Body of pancreas (tissue), 4 donors: ENCODE data around the gene CTNNA2. TPM values are rescaled to one million over a fixed set of nuclear protein-coding genes. Genes with fewer than 3 reads are reported as not detected.

ENCODE experiments used
- ATAC-seq: fragments of 150-250 bp; one replicate; pipeline ENCODE4 v1.9.1; 2016
- DNase-seq, 4 donors: peaks; one replicate each; pipeline ENCODE4 v3.0.0-alpha.2; 2019
- H3K27ac ChIP-seq, 4 donors: fragments of 200-600 bp; sonication (generic); 1 replicate in 3 of 4; 2 replicates in 1 of 4; pipeline versions ENCODE4 v1.5.1 to v1.6.1; 2016 to 2019; ENCODE audit warnings: mild to moderate bottlenecking in 1 of 4, mixed read lengths in 1 of 4, moderate library complexity in 1 of 4
- H3K27me3 ChIP-seq, 2 donors: fragments of 200-600 bp; sonication (generic); one replicate each; pipeline ENCODE4 v1.6.0; 2016; ENCODE audit warnings: mild to moderate bottlenecking in 1 of 2
- H3K36me3 ChIP-seq, 2 donors: fragments of 200-600 bp; sonication (generic); replicated peaks in 1 of 2; 2 replicates each; pipeline ENCODE4 v1.5.1; 2016; ENCODE audit warnings: low read depth in 2 of 2; ENCODE audit not compliant: insufficient read depth in 1 of 2
- H3K4me1 ChIP-seq: fragments of 200-600 bp; sonication (generic); one replicate; pipeline ENCODE4 v1.6.0; 2016
- H3K4me3 ChIP-seq, 2 donors: fragments of 200-600 bp; sonication (generic); 1 replicate in 1 of 2; 2 replicates in 1 of 2; pipeline ENCODE4 v1.5.1; 2016 to 2019
- H3K9me3 ChIP-seq, 3 donors: fragments of 200-600 bp; sonication (generic); 1 replicate in 2 of 3; 2 replicates in 1 of 3; pipeline ENCODE4 v1.5.1; 2016
- CTCF ChIP-seq, 7 experiments: fragments of 450-650 bp in 4 of 7; fragments of 200-600 bp in 3 of 7; sonication (generic) in 3 of 7; IDR thresholded peaks; one replicate each; pipeline ENCODE4 v1.5.1; 2016 to 2019; ENCODE audit warnings: antibody characterized with exemption in 7 of 7
- POLR2A ChIP-seq, 3 donors: fragments of 450-650 bp; IDR thresholded peaks; one replicate each; pipeline ENCODE4 v1.6.1; 2016; ENCODE audit warnings: antibody characterized with exemption in 3 of 3, mild to moderate bottlenecking in 2 of 3
- WGBS, 2 donors: methylation state at CpG; one replicate each; pipeline ENCODE4 v1.1.5; 2017; 5-methylcytosine and 5-hydroxymethylcytosine counted together
- intact Hi-C: fragments of 100-400 bp; cut with DNase I; formaldehyde crosslinking; loops from one replicate; pipeline ENCODE4 v1.15.1; 2023
- total RNA-seq, 2 donors: library from RNA; depleted of rRNA; stranded (reverse); fragments of >200 nt; gene quantifications; one replicate each; pipeline ENCODE4 v1.1.0, GENCODE V29; 2016

The CTNNA2 gene
- total RNA-seq, 2 donors from 2014 or later = 0.52 to 29.3 TPM

DNA sequence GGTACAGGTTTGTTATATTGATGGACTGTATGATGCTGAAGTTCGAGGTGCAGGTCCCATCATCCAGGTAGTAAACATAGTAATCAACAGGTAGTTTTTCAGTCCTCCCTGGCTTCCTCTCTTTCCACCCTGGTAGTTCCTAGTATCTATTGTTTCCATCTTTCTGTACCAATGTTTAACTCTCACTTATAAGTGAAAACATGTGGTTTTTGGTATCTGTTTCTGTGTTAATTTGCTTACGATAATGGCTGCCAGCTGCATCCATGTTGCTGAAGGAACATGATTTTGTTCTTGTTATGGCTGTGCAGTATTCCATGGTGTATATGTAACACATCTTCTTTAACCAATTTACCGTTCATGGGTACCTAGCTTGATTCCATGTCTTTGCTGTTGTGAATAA is 861.3 kb downstream of the CTNNA2 start:
- TF ChIP-seq CTCF (IDR thresholded peaks at IDR 0.05) (no peak), POLR2A (IDR thresholded peaks at IDR 0.05) (no peak)

DNA sequence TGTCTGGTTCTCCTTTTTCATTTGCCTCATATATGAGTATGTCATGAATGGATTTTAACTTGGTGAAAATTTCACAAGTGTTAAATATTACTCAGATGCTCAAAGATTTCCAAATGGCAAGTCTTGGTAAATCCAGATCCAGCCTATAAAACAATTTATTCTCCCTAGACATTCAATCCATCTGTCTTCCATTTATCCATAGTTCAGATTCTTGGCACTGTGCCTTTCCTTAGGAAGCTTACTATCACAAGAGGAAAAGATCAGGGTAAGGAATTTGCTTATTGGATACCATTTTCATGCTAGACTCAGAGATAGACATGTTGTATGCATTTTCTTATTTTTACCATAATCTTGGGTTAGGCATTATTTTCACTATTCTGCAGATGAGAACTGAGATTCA is 864.2 kb downstream of the CTNNA2 start:
- no peak for DNase-seq
- Histone ChIP-seq H3K9me3 (no peaks in the 10 kb centered on the region), H3K27me3 (no peaks in the 10 kb centered on the region), H3K4me1 (no peaks in the 10 kb centered on the region), H3K36me3 (no peaks in the 10 kb centered on the region), H3K27ac (no peak overlapping the region), H3K4me3 (no peak overlapping the region)
- ATAC-seq = no peak
- intact Hi-C loops = no loop called here
- no peak for TF ChIP-seq POLR2A (IDR thresholded peaks at IDR 0.05)
- TF ChIP-seq CTCF (IDR thresholded peaks at IDR 0.05) = no peak

More for the DNA sequence above, 861.3 kb downstream of the CTNNA2 start:
- Histone ChIP-seq H3K9me3 (no peaks in the 10 kb centered on the region), H3K36me3 (no peaks in the 10 kb centered on the region), H3K27me3 (no peaks in the 10 kb centered on the region), H3K4me3 (no peak overlapping the region), H3K4me1 (no peaks in the 10 kb centered on the region), H3K27ac (no peak overlapping the region)
- ATAC-seq = no peak
- intact Hi-C loops = no loop called here
- 68% methylated on average over 3 of the region's 3 CpGs for WGBS, 2 donors
- DNase-seq = no peak

GRCh38 chr2:80380736-80381135 is 867.9 kb downstream of the CTNNA2 start:
- ATAC-seq = no peak

GRCh38 chr2:80381666-80382065 is 868.8 kb downstream of the CTNNA2 start:
- no peak for DNase-seq
- no peaks in the 10 kb centered on the region for H3K9me3 ChIP-seq
- H3K4me1 ChIP-seq = no peaks in the 10 kb centered on the region
- no peak overlapping the region for H3K4me3 ChIP-seq
- no peak for ATAC-seq
- intact Hi-C loops = no loop called here
- H3K36me3 ChIP-seq = no peaks in the 10 kb centered on the region
- TF ChIP-seq CTCF (IDR thresholded peaks at IDR 0.05) (no peak), POLR2A (IDR thresholded peaks at IDR 0.05) (no peak)
- WGBS, 2 donors = 60 to 65% methylated on average over 3 of the region's 3 CpGs
- H3K27me3 ChIP-seq = no peaks in the 10 kb centered on the region
- H3K27ac ChIP-seq = no peak overlapping the region

More at GRCh38 chr2:80380736-80381135, 867.9 kb downstream of the CTNNA2 start:
- Histone ChIP-seq H3K4me3 (no peak overlapping the region), H3K27ac (no peak overlapping the region), H3K36me3 (no peaks in the 10 kb centered on the region), H3K4me1 (no peaks in the 10 kb centered on the region), H3K9me3 (no peaks in the 10 kb centered on the region), H3K27me3 (no peaks in the 10 kb centered on the region)
- 76 to 77% methylated on average over 3 of the region's 3 CpGs for whole genome bisulfite sequencing, 2 donors
- TF ChIP-seq CTCF (IDR thresholded peaks at IDR 0.05) (no peak), POLR2A (IDR thresholded peaks at IDR 0.05) (no peak)
- DNase-seq = no peak
- intact Hi-C loops = no loop called here

- ATAC-seq (no peak), DNase-seq (no peak)
- TF ChIP-seq POLR2A (IDR thresholded peaks at IDR 0.05) = no peak
- TF ChIP-seq CTCF (IDR thresholded peaks at IDR 0.05) = no peak
- no peak overlapping the region for H3K4me3 ChIP-seq
- 43% methylated on average over 2 of the region's 2 CpGs for WGBS, 2 donors
- intact Hi-C loops = no loop called here
- no peaks in the 10 kb centered on the region for H3K9me3 ChIP-seq
- H3K36me3 ChIP-seq = no peaks in the 10 kb centered on the region
- no peak overlapping the region for H3K27ac ChIP-seq
- no peaks in the 10 kb centered on the region for H3K4me1 ChIP-seq
- no peaks in the 10 kb centered on the region for H3K27me3 ChIP-seq
Measured at GRCh38 chr2:80392441-80392840, 879.6 kb downstream of the CTNNA2 start.
